Mucosa of descending colon (tissue), 3 donors: ENCODE results near the gene BDH1. TPM values are rescaled to one million over a fixed set of nuclear protein-coding genes. Genes with fewer than 3 reads are reported as not detected.

ENCODE experiments used
- ATAC-seq: fragments of 200-7000 bp; cut with Tn5 transposase; one replicate; pipeline ENCODE4 v1.9.1; 2020; ENCODE audit warnings: mild to moderate bottlenecking, moderate library complexity
- DNase-seq, 3 donors: peaks; one replicate each; pipeline ENCODE4 v3.0.0-alpha.2; 2020
- H3K36me3 ChIP-seq: fragments of 200-600 bp; one replicate; pipeline ENCODE4 v1.8.0; 2021; ENCODE audit warnings: low read depth, mild to moderate bottlenecking
- H3K4me1 ChIP-seq: fragments of 200-600 bp; one replicate; pipeline ENCODE4 v1.8.0; 2021; ENCODE audit warnings: low read depth, mild to moderate bottlenecking
- H3K4me3 ChIP-seq: fragments of 200-600 bp; one replicate; pipeline ENCODE4 v1.8.0; 2021; ENCODE audit warnings: mild to moderate bottlenecking
- H3K9me3 ChIP-seq: fragments of 200-600 bp; one replicate; pipeline ENCODE4 v1.8.0; 2021; ENCODE audit warnings: mild to moderate bottlenecking
- CTCF ChIP-seq: fragments of 200-600 bp; IDR thresholded peaks from one replicate; pipeline ENCODE4 v1.8.0; 2022; ENCODE audit warnings: antibody characterized with exemption, mild to moderate bottlenecking
- intact Hi-C, 2 donors: fragments of 100-400 bp; cut with DNase I in 1 of 2; cut with micrococcal nuclease in 1 of 2; formaldehyde crosslinking; loops; one replicate each; pipeline versions ENCODE4 v1.11.0 to v1.11.1; 2022; cut with DNase I, micrococcal nuclease
- total RNA-seq, 3 donors: library from RNA; stranded (reverse); fragmentation: NEBNext Ultra II Directional in 2 of 3; extraction: Animal tissue kit (Norgen Biotek cat#: 25700) in 2 of 3; gene quantifications; one replicate each; pipeline versions ENCODE4 v1.2.1 to v1.2.4, GENCODE V29; 2021 to 2023
- donor health status: DM: no; HTN: no; CAD: no; lungs with moderate emphysema.
- donor health status: DM: no; HTN: no; CAD: no.
- donor health status: DM: no; HTN: yes; CAD: no.

BDH1 gene
- total RNA-seq, 3 donors from 2014 or later: 79.3 to 246 (median 160) TPM

- H3K36me3 ChIP-seq: no peaks in the 10 kb centered on the region
- ATAC-seq: no peak
Observed at GRCh38 chr3:197546307-197547085, 9.3 kb downstream of the BDH1 start.

GRCh38 chr3:197545571-197545970, 10.2 kb downstream of the BDH1 start:
- no peak for DNase-seq
- ATAC-seq: no peak
- intact Hi-C loops: no loop called here
- TF ChIP-seq CTCF: no peak
- Histone ChIP-seq H3K4me3 (no peak overlapping the region), H3K36me3 (no peaks in the 10 kb centered on the region), H3K4me1 (peaks cover 14% of the 10 kb centered on the region), H3K9me3 (no peaks in the 10 kb centered on the region)

More at GRCh38 chr3:197546307-197547085, 9.3 kb downstream of the BDH1 start:
- no peak overlapping the region for H3K4me3 ChIP-seq
- no peak for DNase-seq
- TF ChIP-seq CTCF: no peak
- no peaks in the 10 kb centered on the region for H3K9me3 ChIP-seq
- H3K4me1 ChIP-seq: peaks cover 14% of the 10 kb centered on the region
- intact Hi-C loops: no loop called here

GRCh38 chr3:197545101-197545500, 10.7 kb downstream of the BDH1 start:
- Histone ChIP-seq H3K9me3 (no peaks in the 10 kb centered on the region), H3K4me1 (peaks cover 17% of the 10 kb centered on the region)

GRCh38 chr3:197542741-197543454, 12.9 kb downstream of the BDH1 start:
- intact Hi-C loops: no loop called here
- no peak for TF ChIP-seq CTCF
- Histone ChIP-seq H3K4me1 (peaks cover 17% of the 10 kb centered on the region), H3K36me3 (no peaks in the 10 kb centered on the region), H3K9me3 (no peaks in the 10 kb centered on the region), H3K4me3 (no peak overlapping the region)
- DNase-seq: no peak
- no peak for ATAC-seq

More at GRCh38 chr3:197545101-197545500, 10.7 kb downstream of the BDH1 start:
- DNase-seq: no peak
- Histone ChIP-seq H3K4me3 (no peak overlapping the region), H3K36me3 (no peaks in the 10 kb centered on the region)
- TF ChIP-seq CTCF: no peak
- no peak for ATAC-seq
- intact Hi-C loops: no loop called here

GRCh38 chr3:197541756-197542539, 13.8 kb downstream of the BDH1 start:
- Histone ChIP-seq H3K9me3 (no peaks in the 10 kb centered on the region), H3K4me1 (peaks cover 9% of the 10 kb centered on the region), H3K36me3 (no peaks in the 10 kb centered on the region), H3K4me3 (no peak overlapping the region)
- intact Hi-C loops: no loop called here
- DNase-seq (no peak), ATAC-seq (no peak)
- no peak for TF ChIP-seq CTCF
